K562 (cell line): ENCODE data around the gene HSD17B12. TPM values are rescaled to one million over a fixed set of nuclear protein-coding genes. Genes with fewer than 3 reads are reported as not detected.

Source experiments
- ARID3B ChIP-seq: fragments of 250-450 bp; sonication (Bioruptor Pico); IDR thresholded peaks from 2 replicates; pipeline ENCODE4 v1.4.0; 2020; ENCODE audit warnings: borderline replicate concordance
- ARNT ChIP-seq, 2 experiments: fragments of 450-650 bp; IDR thresholded peaks; 2 replicates each; pipeline ENCODE4 v1.6.1; 2016; ENCODE audit warnings: mild to moderate bottlenecking in 1 of 2
- ATF7 ChIP-seq: fragments of 450-650 bp; IDR thresholded peaks from 2 replicates; pipeline ENCODE4 v1.7.1; 2014; ENCODE audit warnings: mild to moderate bottlenecking, moderate library complexity
- CBFA2T2 ChIP-seq: fragments of 450-650 bp; conservative IDR thresholded peaks from 2 replicates; pipeline ENCODE4 v1.6.1; 2017; ENCODE audit warnings: mild to moderate bottlenecking
- CBX8 ChIP-seq: fragments of 200-600 bp; sonication (generic); IDR thresholded peaks from 2 replicates; pipeline ENCODE4 v1.6.1; 2012; ENCODE audit warnings: borderline replicate concordance, mixed run types, low read depth, mild to moderate bottlenecking, moderate library complexity, mixed read lengths, low read length, control low read depth, inconsistent platforms; ENCODE audit not compliant: poor library complexity, severe bottlenecking; ENCODE audit errors: extremely low read depth
- CHD1 ChIP-seq: fragments of 200-600 bp; sonication (generic); IDR thresholded peaks from one replicate; pipeline ENCODE4 v1.6.1; 2012; ENCODE audit warnings: mild to moderate bottlenecking, moderate library complexity, low read length, inconsistent platforms
- CREBBP ChIP-seq: IDR thresholded peaks from one replicate; pipeline ENCODE4 v1.6.1; 2012; ENCODE audit warnings: low read depth, mild to moderate bottlenecking, control low read depth, inconsistent platforms, low read length
- DACH1 ChIP-seq: fragments of 450-650 bp; IDR thresholded peaks from 2 replicates; pipeline ENCODE4 v1.6.1; 2018; ENCODE audit not compliant: partially characterized antibody
- ETV5 ChIP-seq: sonication (generic); formaldehyde crosslinking; IDR thresholded peaks from 2 replicates; pipeline ENCODE4 v1.4.0; 2020; ENCODE audit warnings: low read depth, mild to moderate bottlenecking, missing genetic modification reagents
- FOXP1 ChIP-seq: sonication (generic); formaldehyde crosslinking; IDR thresholded peaks from 2 replicates; pipeline ENCODE4 v1.8.0; 2022; ENCODE audit warnings: mild to moderate bottlenecking, missing genetic modification reagents
- HCFC1 ChIP-seq: IDR thresholded peaks from 2 replicates; pipeline ENCODE4 v1.6.1; 2012; ENCODE audit warnings: low read depth, low read length, improper control_type of control experiment
- ILF3 ChIP-seq: fragments of 450-650 bp; IDR thresholded peaks from 2 replicates; pipeline ENCODE4 v1.6.1; 2018; ENCODE audit warnings: antibody characterized with exemption, mild to moderate bottlenecking, moderate library complexity, borderline replicate concordance
- KLF13 ChIP-seq: fragments of 450-650 bp; IDR thresholded peaks from 2 replicates; pipeline ENCODE4 v1.6.1; 2016; ENCODE audit warnings: missing genetic modification characterization, low read depth, mild to moderate bottlenecking, missing compliant biosample characterization, moderate library complexity, borderline replicate concordance
- MAX ChIP-seq: sonication (generic); formaldehyde crosslinking; IDR thresholded peaks from 2 replicates; pipeline ENCODE4 v1.9.0; 2022; ENCODE audit warnings: mild to moderate bottlenecking, missing genetic modification reagents
- MCM5 ChIP-seq: fragments of 450-650 bp; IDR thresholded peaks from 2 replicates; pipeline ENCODE4 v1.6.1; 2016; ENCODE audit warnings: low read depth
- MYNN ChIP-seq, 2 experiments: sonication (generic); formaldehyde crosslinking in 1 of 2; IDR thresholded peaks; 2 replicates each; pipeline versions ENCODE4 v1.5.0 to v1.6.1; 2016 to 2020; ENCODE audit warnings: antibody characterized with exemption in 1 of 2, missing genetic modification reagents in 1 of 2
- NFIX ChIP-seq: fragments of 250-450 bp; sonication (Bioruptor Pico); IDR thresholded peaks from 2 replicates; pipeline ENCODE4 v1.4.0; 2020; ENCODE audit warnings: low read depth, mild to moderate bottlenecking, moderate library complexity
- PHF21A ChIP-seq: fragments of 450-650 bp; IDR thresholded peaks from 2 replicates; pipeline ENCODE4 v1.6.1; 2017; ENCODE audit warnings: low read depth, borderline replicate concordance
- RBM25 ChIP-seq: fragments of 200-400 bp; formaldehyde crosslinking; IDR thresholded peaks from 2 replicates; pipeline ENCODE4 v1.6.1; 2018; ENCODE audit warnings: low read length, low read depth, moderate library complexity; ENCODE audit not compliant: severe bottlenecking
- SNIP1 ChIP-seq: fragments of 450-650 bp; IDR thresholded peaks from 2 replicates; pipeline ENCODE4 v1.7.1; 2017; ENCODE audit warnings: low read depth, mild to moderate bottlenecking
- SP1 ChIP-seq: sonication (generic); formaldehyde crosslinking; IDR thresholded peaks from 2 replicates; pipeline ENCODE4 v1.8.1; 2022; ENCODE audit warnings: mild to moderate bottlenecking, missing genetic modification reagents
- ZNF696 ChIP-seq: fragments of 250-450 bp; sonication (Bioruptor Pico); conservative IDR thresholded peaks from 2 replicates; pipeline ENCODE4 v1.4.0; 2020; ENCODE audit warnings: mild to moderate bottlenecking, moderate library complexity
- ZNF717 ChIP-seq: fragments of 250-450 bp; sonication (Bioruptor Pico); IDR thresholded peaks from 2 replicates; pipeline ENCODE4 v1.5.0; 2021
- ZNF76 ChIP-seq: fragments of 250-450 bp; sonication (Bioruptor Pico); IDR thresholded peaks from 2 replicates; pipeline ENCODE4 v1.4.0; 2020; ENCODE audit warnings: mild to moderate bottlenecking, moderate library complexity, borderline replicate concordance
- ZNF778 ChIP-seq: fragments of 450-650 bp; formaldehyde crosslinking; IDR thresholded peaks from 2 replicates; pipeline ENCODE4 v1.4.0; 2020; ENCODE audit warnings: mild to moderate bottlenecking, moderate library complexity
- ZNF79 ChIP-seq: fragments of 250-450 bp; sonication (Bioruptor Pico); IDR thresholded peaks from 2 replicates; pipeline ENCODE4 v1.4.0; 2020; ENCODE audit warnings: low read depth, mild to moderate bottlenecking, moderate library complexity
- polyA plus RNA-seq, 8 experiments: library from polyadenylated mRNA; depleted of rRNA in 4 of 8; stranded (reverse) in 5 of 8; unstranded in 3 of 8; fragments of >200 nt; fragmentation: Nextera tagmentation in 2 of 8; fragmentation: Illumina TruSeq in 1 of 8; extraction: Ambion mirVana in 2 of 8; extraction: Trizol in 1 of 8; gene quantifications; 2 replicates each; pipeline versions ENCODE4 v1.2.1 to v1.2.3, GENCODE V29; 2011 to 2014; ENCODE audit warnings: inconsistent platforms in 1 of 8, missing spikeins in 1 of 8
- total RNA-seq, 7 experiments: library from RNA; depleted of rRNA in 6 of 7; stranded (reverse); fragments of >200 nt in 6 of 7; fragmentation: Illumina TruSeq in 2 of 7; extraction: Trizol in 2 of 7; gene quantifications; 2 replicates each; pipeline versions ENCODE4 v1.2.1 to v1.2.3, GENCODE V29; 2011 to 2021; ENCODE audit warnings: low replicate concordance in 1 of 7
- TF ChIP-seq, protein P1 (sequence below): sonication (generic); IDR thresholded peaks from 2 replicates; pipeline ENCODE4 v1.6.1; 2016
- TF ChIP-seq, protein P2 (sequence below), 3 experiments: fragments of 200-800 bp in 1 of 3; sonication (Bioruptor generic) in 1 of 3; sonication (generic) in 1 of 3; formaldehyde crosslinking in 1 of 3; IDR thresholded peaks; 2 replicates each; pipeline versions ENCODE4 v1.6.1 to v1.8.0; 2016 to 2022; ENCODE audit warnings: mild to moderate bottlenecking in 2 of 3, missing compliant biosample characterization in 2 of 3, missing genetic modification characterization in 2 of 3, missing genetic modification reagents in 1 of 3

Gene HSD17B12
- total and polyA plus RNA-seq, 9 of the 15 experiments (the other 6 are each of a cell fraction or from before 2014, with no cell fraction given) = 9.1 to 34.5 (median 23.3) TPM

GRCh38 chr11:43693731-43694130 is 13.2 kb downstream of the HSD17B12 start (continued):
- TF ChIP-seq KLF13 (tag) (no peak), ETV5 (CRISPR knock-in tag) (no peak), CREBBP (no peak), DACH1 (no peak), ZNF778 (CRISPR knock-in tag) (no peak), SP1 (CRISPR knock-in tag) (no peak), ZNF696 (CRISPR knock-in tag) (no peak), CBX8 (no peak), PHF21A (no peak), ZNF79 (CRISPR knock-in tag) (no peak), ILF3 (no peak), MCM5 (no peak), ARNT (IDR thresholded peaks at IDR 0.05) (no peak), MAX (no peak), FOXP1 (CRISPR knock-in tag) (no peak), CBFA2T2 (peak; percentile 86), ZNF76 (0 out of 2 replicates have a peak, but pooled peaks have one; percentile 23), ARID3B (CRISPR knock-in tag) (no peak), NFIX (CRISPR knock-in tag) (no peak), HCFC1 (no peak), RBM25 (no peak), ZNF717 (CRISPR knock-in tag) (no peak), ATF7 (peak; percentile 26; the same call in 1 of the 2 replicates), MYNN (IDR thresholded peaks at IDR 0.05) (no peak), MYNN (CRISPR knock-in tag; IDR thresholded peaks at IDR 0.05) (no peak), CHD1 (no peak), SNIP1 (no peak)
- TF ChIP-seq, protein P1, sequence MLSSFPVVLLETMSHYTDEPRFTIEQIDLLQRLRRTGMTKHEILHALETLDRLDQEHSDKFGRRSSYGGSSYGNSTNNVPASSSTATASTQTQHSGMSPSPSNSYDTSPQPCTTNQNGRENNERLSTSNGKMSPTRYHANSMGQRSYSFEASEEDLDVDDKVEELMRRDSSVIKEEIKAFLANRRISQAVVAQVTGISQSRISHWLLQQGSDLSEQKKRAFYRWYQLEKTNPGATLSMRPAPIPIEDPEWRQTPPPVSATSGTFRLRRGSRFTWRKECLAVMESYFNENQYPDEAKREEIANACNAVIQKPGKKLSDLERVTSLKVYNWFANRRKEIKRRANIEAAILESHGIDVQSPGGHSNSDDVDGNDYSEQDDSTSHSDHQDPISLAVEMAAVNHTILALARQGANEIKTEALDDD = peak; percentile 86
- TF ChIP-seq, protein P2, sequence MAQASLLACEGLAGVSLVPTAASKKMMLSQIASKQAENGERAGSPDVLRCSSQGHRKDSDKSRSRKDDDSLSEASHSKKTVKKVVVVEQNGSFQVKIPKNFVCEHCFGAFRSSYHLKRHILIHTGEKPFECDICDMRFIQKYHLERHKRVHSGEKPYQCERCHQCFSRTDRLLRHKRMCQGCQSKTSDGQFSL (CRISPR knock-in tag; IDR thresholded peaks at IDR 0.05) = no peak
- TF ChIP-seq, protein P2 (tag; IDR thresholded peaks at IDR 0.05) = no peak
